A549 (cell line): ENCODE measurements around the gene TBL1X. TPM values are rescaled to one million over a fixed set of nuclear protein-coding genes. Genes with fewer than 3 reads are reported as not detected.
"Not testable (repeated sequence)": the region's sequence is repeated elsewhere in the genome, so short reads cannot be mapped to it uniquely, and the experiment has no call there.

Source experiments
- ATAC-seq, 2 experiments: fragments of 200-7000 bp in 1 of 2; fragments of >200 bp in 1 of 2; cut with Nextera tagmentation in 1 of 2; cut with Tn5 transposase in 1 of 2; 3 replicates each; pipeline versions ENCODE4 v1.8.0 to v1.9.1; 2018 to 2020; ENCODE audit warnings: mild to moderate bottlenecking in 1 of 2, moderate library complexity in 1 of 2
- CTCF ChIA-PET: fragments of 300-600 bp; sonication (Branson Sonifier 250); formaldehyde crosslinking; extraction: SDS; loops from one replicate; lab custom pipeline; 2021; ENCODE audit warnings: antibody characterized with exemption, inconsistent platforms; lab: Yijun Ruan, JAX
- POLR2A ChIA-PET: fragments of 350-600 bp; formaldehyde crosslinking; extraction: SDS; loops from one replicate; lab custom pipeline; 2021; ENCODE audit warnings: antibody characterized with exemption, inconsistent platforms; lab: Yijun Ruan, JAX
- DNase-seq, 2 experiments: peaks; one replicate each; pipeline versions ENCODE4 v3.0.0 to v3.0.0-alpha.2; 2011 to 2016; ENCODE audit warnings: low read depth in 1 of 2, low spot score in 1 of 2
- FAIRE-seq: peaks from 2 replicates; lab custom pipeline; 2011; peaks lifted over from hg19 to GRCh38; lab: Jason Lieb, UNC
- H3K27ac ChIP-seq, 2 experiments: fragments of >200 bp; sonication (Bioruptor Twin); formaldehyde crosslinking; 3 replicates each; pipeline ENCODE4 v1.5.1; 2016 to 2017
- H3K4me1 ChIP-seq: fragments of >200 bp; sonication (Bioruptor Twin); formaldehyde crosslinking; 3 replicates; pipeline ENCODE4 v1.6.1; 2016
- H3K4me2 ChIP-seq: fragments of >200 bp; sonication (Bioruptor Twin); formaldehyde crosslinking; 3 replicates; pipeline ENCODE4 v1.6.1; 2016
- H3K4me3 ChIP-seq: fragments of >200 bp; sonication (Bioruptor Twin); formaldehyde crosslinking; 3 replicates; pipeline ENCODE4 v1.5.1; 2016
- H3K9me3 ChIP-seq: fragments of >200 bp; sonication (Bioruptor Twin); formaldehyde crosslinking; 3 replicates; pipeline ENCODE4 v1.6.1; 2016
- BCL3 ChIP-seq: fragments of >200 bp; sonication (Bioruptor Twin); formaldehyde crosslinking; IDR thresholded peaks from 3 replicates; pipeline ENCODE4 v1.6.1; 2016
- CEBPB ChIP-seq, 2 experiments: fragments of >200 bp in 1 of 2; sonication (Bioruptor Twin) in 1 of 2; formaldehyde crosslinking in 1 of 2; IDR thresholded peaks; 2 replicates each; pipeline ENCODE4 v1.6.1; 2012 to 2016
- ELK1 ChIP-seq: fragments of 150-350 bp; IDR thresholded peaks from 2 replicates; pipeline ENCODE4 v1.6.1; 2014; ENCODE audit warnings: low read depth, mild to moderate bottlenecking, low read length
- ESRRA ChIP-seq: fragments of 150-350 bp; IDR thresholded peaks from 2 replicates; pipeline ENCODE4 v1.6.1; 2014; ENCODE audit warnings: mild to moderate bottlenecking, low read length, borderline replicate concordance
- FOSB ChIP-seq: fragments of 250-450 bp; sonication (Bioruptor Pico); IDR thresholded peaks from 2 replicates; pipeline ENCODE4 v1.5.0; 2020; ENCODE audit warnings: mild to moderate bottlenecking, moderate library complexity
- GATA3 ChIP-seq: IDR thresholded peaks from 2 replicates; pipeline ENCODE4 v1.6.1; 2012; ENCODE audit warnings: borderline replicate concordance
- HDAC2 ChIP-seq: fragments of 200-600 bp; sonication (generic); IDR thresholded peaks from 2 replicates; pipeline ENCODE4 v1.6.1; 2016
- HES2 ChIP-seq: fragments of >200 bp; sonication (Bioruptor Twin); formaldehyde crosslinking; IDR thresholded peaks from 2 replicates; pipeline ENCODE4 v1.6.1; 2016
- HEYL ChIP-seq: fragments of 250-450 bp; sonication (Bioruptor Pico); IDR thresholded peaks from 2 replicates; pipeline ENCODE4 v1.8.0; 2021; ENCODE audit warnings: mild to moderate bottlenecking, moderate library complexity
- HOXB5 ChIP-seq: fragments of 250-450 bp; sonication (Bioruptor Pico); IDR thresholded peaks from 2 replicates; pipeline ENCODE4 v1.5.0; 2020; ENCODE audit warnings: mild to moderate bottlenecking, moderate library complexity
- MAX ChIP-seq: IDR thresholded peaks from 2 replicates; pipeline ENCODE4 v1.6.1; 2012
- NFE2L2 ChIP-seq: fragments of 150-350 bp; conservative IDR thresholded peaks from 2 replicates; pipeline ENCODE4 v1.6.1; 2014; ENCODE audit warnings: low read length
- NR3C1 ChIP-seq: fragments of >200 bp; sonication (Bioruptor Twin); formaldehyde crosslinking; IDR thresholded peaks from 3 replicates; pipeline ENCODE4 v1.6.1; 2017
- POLR2A ChIP-seq: IDR thresholded peaks from 2 replicates; pipeline ENCODE4 v1.6.1; 2012; ENCODE audit warnings: mild to moderate bottlenecking, low read length
- RARB ChIP-seq: fragments of 250-450 bp; sonication (Bioruptor Pico); IDR thresholded peaks from 2 replicates; pipeline ENCODE4 v1.8.0; 2021; ENCODE audit warnings: mild to moderate bottlenecking, moderate library complexity
- RCOR1 ChIP-seq: fragments of 150-350 bp; IDR thresholded peaks from 2 replicates; pipeline ENCODE4 v1.6.1; 2014; ENCODE audit warnings: antibody characterized with exemption, low read length, low read depth
- RNF2 ChIP-seq: fragments of 200-600 bp; sonication (generic); IDR thresholded peaks from 2 replicates; pipeline ENCODE4 v1.6.1; 2016; ENCODE audit warnings: low read depth, mild to moderate bottlenecking, antibody characterized with exemption, moderate library complexity, borderline replicate concordance
- SMC3 ChIP-seq: fragments of >200 bp; sonication (Bioruptor Twin); formaldehyde crosslinking; IDR thresholded peaks from 3 replicates; pipeline ENCODE4 v1.6.1; 2018; ENCODE audit warnings: inconsistent platforms
- SREBF2 ChIP-seq: fragments of 450-650 bp; IDR thresholded peaks from 2 replicates; pipeline ENCODE4 v1.6.1; 2014; ENCODE audit warnings: mild to moderate bottlenecking, moderate library complexity
- ZC3H11A ChIP-seq: fragments of 450-650 bp; IDR thresholded peaks from 2 replicates; pipeline ENCODE4 v1.6.1; 2014; ENCODE audit warnings: antibody characterized with exemption, mild to moderate bottlenecking
- WGBS: methylation state at CpG from one replicate; pipeline ENCODE4 v1.1.6; 2017; ENCODE audit errors: missing lambda C conversion rate; 5-methylcytosine and 5-hydroxymethylcytosine counted together
- polyA plus RNA-seq, 4 experiments: library from polyadenylated mRNA; depleted of rRNA in 3 of 4; stranded (reverse); fragments of >200 nt; fragmentation: RNase III in 1 of 4; extraction: RNeasy Plus Mini Kit Qiagen cat#74134 plus additional on column Dnase treatment in 1 of 4; gene quantifications; 2 replicates in 3 of 4; 3 replicates in 1 of 4; pipeline ENCODE4 v1.2.3, GENCODE V29; 2011 to 2017

The TBL1X gene
- polyA plus RNA-seq, 2 of the 4 experiments (the other 2 are of a cell fraction), result 14.6 to 18.0 TPM

- CTCF ChIA-PET, result interaction anchor here (0.8 to 1.5 kb wide), 2 partner anchors 10 to 500 kb away, joined by 3 to 4 read pairs; no protein-coding TSS in a partner anchor
- no peak for DNase-seq
- no peak overlapping the region for H3K4me3 ChIP-seq
- no peak overlapping the region for H3K4me2 ChIP-seq
- POLR2A ChIA-PET, result no interaction called here
- TF ChIP-seq NFE2L2 (no peak), SREBF2 (no peak), HDAC2 (no peak), HES2 (no peak), MAX (no peak), RARB (CRISPR knock-in tag) (no peak), BCL3 (no peak), ESRRA (no peak), HOXB5 (CRISPR knock-in tag) (no peak), ZC3H11A (no peak), CEBPB (IDR thresholded peaks at IDR 0.05) (no peak)
- TF ChIP-seq, all 56 proteins: peak for 0
- 82% methylated on average over 12 of the region's 12 CpGs for WGBS
- H3K4me1 ChIP-seq, result peaks cover 10% of the 10 kb centered on the region; the same call in 2 of the 3 replicates
- H3K27ac ChIP-seq, result no peak overlapping the region
- FAIRE-seq, result no peak
- H3K9me3 ChIP-seq, result no peaks in the 10 kb centered on the region
- ATAC-seq, result no peak
Observed at GRCh38 chrX:9471571-9471985, 6.7 kb downstream of the TBL1X start.

GRCh38 chrX:9473708-9474107 lies 8.8 kb downstream of the TBL1X start:
- Histone ChIP-seq H3K9me3 (no peaks in the 10 kb centered on the region), H3K4me2 (no peak overlapping the region), H3K4me1 (0 out of 3 replicates have a peak, but pooled peaks cover 3% of the 10 kb centered on the region), H3K27ac (no peak overlapping the region), H3K4me3 (no peak overlapping the region)
- ATAC-seq (no peak), DNase-seq (no peak), FAIRE-seq (peak; percentile 13)
- TF ChIP-seq ELK1 (no peak), BCL3 (no peak), RNF2 (no peak), GATA3 (no peak), SREBF2 (no peak), HEYL (CRISPR knock-in tag) (no peak), POLR2A (no peak), SMC3 (no peak), NR3C1 (no peak), ESRRA (no peak)
- WGBS, result 72% methylated on average over 2 of the region's 2 CpGs
- POLR2A ChIA-PET, result no interaction called here
- CTCF ChIA-PET, result no interaction called here

- H3K4me1 ChIP-seq, H3K4me2 ChIP-seq, H3K27ac ChIP-seq, DNase-seq, H3K9me3 ChIP-seq, CTCF ChIA-PET, H3K4me3 ChIP-seq, POLR2A ChIA-PET, FAIRE-seq, ATAC-seq: not testable (repeated sequence)
- 89% methylated on average over 4 of the region's 4 CpGs for WGBS
Observed at GRCh38 chrX:9475417-9475816, 10.6 kb downstream of the TBL1X start.

- ChIA-PET CTCF (no interaction called here), POLR2A (no interaction called here)
- Histone ChIP-seq H3K4me1 (0 out of 3 replicates have a peak, but pooled peaks cover 3% of the 10 kb centered on the region), H3K27ac (no peak overlapping the region), H3K4me2 (no peak overlapping the region), H3K9me3 (no peaks in the 10 kb centered on the region), H3K4me3 (no peak overlapping the region)
- DNase-seq (no peak), FAIRE-seq (peak; percentile 7), ATAC-seq (no peak)
- TF ChIP-seq RNF2 (no peak), ZC3H11A (no peak), FOSB (CRISPR knock-in tag) (no peak), RCOR1 (no peak)
- WGBS, result 100% methylated on average over 1 of the region's 1 CpG
Observed at GRCh38 chrX:9475984-9476383, 11.1 kb downstream of the TBL1X start.
